HEK293 (cell line): ENCODE results near the gene RBBP8NL.
A peak's percentile ranks its signal among the peaks of the same experiment; 100 is the strongest.

ENCODE experiments used
- OVOL3 ChIP-seq: fragments of 450-650 bp; formaldehyde crosslinking; IDR thresholded peaks from 2 replicates; pipeline ENCODE4 v1.5.1; 2016; ENCODE audit warnings: missing biosample characterization, missing genetic modification characterization
- SCRT2 ChIP-seq: fragments of 450-650 bp; formaldehyde crosslinking; IDR thresholded peaks from 2 replicates; pipeline ENCODE4 v1.5.1; 2016; ENCODE audit warnings: missing biosample characterization, missing genetic modification characterization
- ZBTB21 ChIP-seq: fragments of 450-650 bp; formaldehyde crosslinking; IDR thresholded peaks from 2 replicates; pipeline ENCODE4 v1.5.1; 2017; ENCODE audit warnings: missing biosample characterization, missing genetic modification characterization
- ZBTB7A ChIP-seq: fragments of 450-650 bp; formaldehyde crosslinking; IDR thresholded peaks from 2 replicates; pipeline ENCODE4 v1.5.1; 2016; ENCODE audit warnings: low read depth, missing biosample characterization, missing genetic modification characterization
- ZBTB8A ChIP-seq: fragments of 450-650 bp; formaldehyde crosslinking; IDR thresholded peaks from 2 replicates; pipeline ENCODE4 v1.5.1; 2016; ENCODE audit warnings: missing biosample characterization, missing genetic modification characterization
- ZEB2 ChIP-seq: fragments of 450-650 bp; formaldehyde crosslinking; IDR thresholded peaks from 2 replicates; pipeline ENCODE4 v1.5.1; 2016; ENCODE audit warnings: missing biosample characterization, missing genetic modification characterization
- ZNF184 ChIP-seq: fragments of 450-650 bp; IDR thresholded peaks from 2 replicates; pipeline ENCODE4 v1.5.1; 2018; ENCODE audit warnings: missing biosample characterization, mild to moderate bottlenecking, missing genetic modification characterization
- ZNF202 ChIP-seq: fragments of 450-650 bp; formaldehyde crosslinking; IDR thresholded peaks from 2 replicates; pipeline ENCODE4 v1.5.1; 2016; ENCODE audit warnings: missing biosample characterization, missing genetic modification characterization, borderline replicate concordance
- ZNF23 ChIP-seq: fragments of 450-650 bp; formaldehyde crosslinking; IDR thresholded peaks from 2 replicates; pipeline ENCODE4 v1.5.1; 2016; ENCODE audit warnings: missing biosample characterization, missing genetic modification characterization, borderline replicate concordance
- ZNF248 ChIP-seq: fragments of 450-650 bp; formaldehyde crosslinking; IDR thresholded peaks from 2 replicates; pipeline ENCODE4 v1.5.1; 2017; ENCODE audit warnings: missing biosample characterization, missing genetic modification characterization
- ZNF274 ChIP-seq, 2 experiments: fragments of 200-500 bp in 1 of 2; fragments of 450-650 bp in 1 of 2; sonication (Bioruptor generic) in 1 of 2; formaldehyde crosslinking in 1 of 2; IDR thresholded peaks; 2 replicates each; pipeline versions ENCODE4 v1.5.1 to v1.6.1; 2014 to 2016; ENCODE audit warnings: borderline replicate concordance in 1 of 2, inconsistent platforms in 1 of 2, low read length in 1 of 2, missing biosample characterization in 1 of 2, missing genetic modification characterization in 1 of 2
- ZNF335 ChIP-seq: fragments of 450-650 bp; formaldehyde crosslinking; conservative IDR thresholded peaks from 2 replicates; pipeline ENCODE4 v1.5.1; 2016; ENCODE audit warnings: missing biosample characterization, missing genetic modification characterization
- ZNF354C ChIP-seq: fragments of 450-650 bp; formaldehyde crosslinking; IDR thresholded peaks from 2 replicates; pipeline ENCODE4 v1.5.1; 2016; ENCODE audit warnings: missing biosample characterization, missing genetic modification characterization, low read depth, borderline replicate concordance
- ZNF394 ChIP-seq: fragments of 450-650 bp; formaldehyde crosslinking; IDR thresholded peaks from 2 replicates; pipeline ENCODE4 v1.5.1; 2016; ENCODE audit warnings: missing biosample characterization, missing genetic modification characterization, mild to moderate bottlenecking, moderate library complexity, borderline replicate concordance
- ZNF423 ChIP-seq: fragments of 450-650 bp; formaldehyde crosslinking; IDR thresholded peaks from 2 replicates; pipeline ENCODE4 v1.5.1; 2016; ENCODE audit warnings: missing biosample characterization, missing genetic modification characterization
- ZNF658 ChIP-seq: fragments of 450-650 bp; formaldehyde crosslinking; IDR thresholded peaks from 2 replicates; pipeline ENCODE4; 2016; ENCODE audit warnings: missing biosample characterization, missing genetic modification characterization
- ZSCAN23 ChIP-seq: fragments of 450-650 bp; formaldehyde crosslinking; IDR thresholded peaks from 2 replicates; pipeline ENCODE4 v1.5.1; 2016; ENCODE audit warnings: missing biosample characterization, missing genetic modification characterization
- ZXDB ChIP-seq: fragments of 450-650 bp; formaldehyde crosslinking; IDR thresholded peaks from 2 replicates; pipeline ENCODE4 v1.5.1; 2016; ENCODE audit warnings: missing biosample characterization, missing genetic modification characterization
- TF ChIP-seq, protein P1 (sequence below): fragments of 450-650 bp; formaldehyde crosslinking; IDR thresholded peaks from 2 replicates; pipeline ENCODE4 v1.5.1; 2016; ENCODE audit warnings: missing biosample characterization, missing genetic modification characterization
- TF ChIP-seq, protein P2 (sequence below): fragments of 450-650 bp; formaldehyde crosslinking; IDR thresholded peaks from 2 replicates; pipeline ENCODE4 v1.5.1; 2016; ENCODE audit warnings: missing biosample characterization, missing genetic modification characterization
- TF ChIP-seq, protein P3 (sequence below): fragments of 450-650 bp; formaldehyde crosslinking; IDR thresholded peaks from 2 replicates; pipeline ENCODE4 v1.5.1; 2016; ENCODE audit warnings: missing biosample characterization, missing genetic modification characterization
- TF ChIP-seq, protein P4 (sequence below): fragments of 450-650 bp; formaldehyde crosslinking; IDR thresholded peaks from 2 replicates; pipeline ENCODE4 v1.5.1; 2016; ENCODE audit warnings: missing biosample characterization, missing genetic modification characterization, borderline replicate concordance
- TF ChIP-seq, protein P5 (sequence below): fragments of 450-650 bp; formaldehyde crosslinking; IDR thresholded peaks from 2 replicates; pipeline ENCODE4 v1.5.1; 2016; ENCODE audit warnings: missing biosample characterization, missing genetic modification characterization

RBBP8NL gene

DNA sequence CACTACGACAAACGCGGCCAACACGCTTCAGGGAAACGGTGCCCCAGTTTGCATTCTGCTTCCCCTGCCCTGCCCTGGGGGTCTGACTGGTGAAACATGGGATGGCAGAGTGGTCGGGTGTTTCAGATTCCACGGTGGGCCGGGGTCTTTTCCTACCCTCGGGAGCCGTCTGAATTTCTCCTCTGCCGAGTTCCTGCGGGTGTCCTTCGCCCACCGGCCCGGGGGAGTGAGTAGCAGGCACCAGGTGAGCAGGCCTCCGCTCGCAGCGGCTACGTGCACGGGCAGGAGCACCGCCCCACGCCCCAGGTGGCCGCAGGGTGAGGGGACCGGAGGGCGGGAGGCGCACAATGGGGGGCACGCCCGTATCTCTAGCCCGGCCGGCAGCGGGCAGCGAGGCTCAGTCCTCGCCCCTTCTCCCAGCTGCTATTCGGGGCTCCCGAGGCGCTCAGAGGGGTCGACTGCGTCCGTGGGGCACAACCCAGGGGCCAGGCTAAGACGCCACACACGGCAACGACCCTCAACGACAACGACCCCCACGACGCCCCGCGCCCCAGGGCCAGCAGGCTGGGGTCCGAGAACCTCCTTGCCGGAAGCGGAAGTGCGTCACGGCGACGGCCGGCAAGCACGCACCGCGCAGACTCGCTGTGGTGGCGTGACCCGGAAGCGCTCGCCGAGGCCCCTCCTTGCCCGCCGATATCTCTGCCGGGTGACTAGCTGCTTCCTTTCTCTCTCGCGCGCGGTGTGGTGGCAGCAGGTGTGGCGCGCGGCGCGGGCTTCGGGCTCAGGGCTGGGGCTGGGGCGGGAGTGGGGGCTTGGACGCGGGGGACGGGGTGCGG lies 40.7 kb downstream of the RBBP8NL start, which contains the start of gene RPS21 (continued):
- TF ChIP-seq ZNF23 (tag by site-specific recombination): no peak
- TF ChIP-seq, protein P1, sequence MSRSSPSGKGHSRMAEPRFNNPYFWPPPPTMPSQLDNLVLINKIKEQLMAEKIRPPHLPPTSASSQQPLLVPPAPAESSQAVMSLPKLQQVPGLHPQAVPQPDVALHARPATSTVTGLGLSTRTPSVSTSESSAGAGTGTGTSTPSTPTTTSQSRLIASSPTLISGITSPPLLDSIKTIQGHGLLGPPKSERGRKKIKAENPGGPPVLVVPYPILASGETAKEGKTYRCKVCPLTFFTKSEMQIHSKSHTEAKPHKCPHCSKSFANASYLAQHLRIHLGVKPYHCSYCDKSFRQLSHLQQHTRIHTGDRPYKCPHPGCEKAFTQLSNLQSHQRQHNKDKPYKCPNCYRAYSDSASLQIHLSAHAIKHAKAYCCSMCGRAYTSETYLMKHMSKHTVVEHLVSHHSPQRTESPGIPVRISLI (tag by site-specific recombination): no peak
- no peak for TF ChIP-seq ZNF274 (IDR thresholded peaks at IDR 0.05; ENCODE audit: low read length)
- no peak for TF ChIP-seq ZNF274 (tag by site-specific recombination; IDR thresholded peaks at IDR 0.05; ENCODE audit: borderline replicate concordance)
- TF ChIP-seq, protein P2, sequence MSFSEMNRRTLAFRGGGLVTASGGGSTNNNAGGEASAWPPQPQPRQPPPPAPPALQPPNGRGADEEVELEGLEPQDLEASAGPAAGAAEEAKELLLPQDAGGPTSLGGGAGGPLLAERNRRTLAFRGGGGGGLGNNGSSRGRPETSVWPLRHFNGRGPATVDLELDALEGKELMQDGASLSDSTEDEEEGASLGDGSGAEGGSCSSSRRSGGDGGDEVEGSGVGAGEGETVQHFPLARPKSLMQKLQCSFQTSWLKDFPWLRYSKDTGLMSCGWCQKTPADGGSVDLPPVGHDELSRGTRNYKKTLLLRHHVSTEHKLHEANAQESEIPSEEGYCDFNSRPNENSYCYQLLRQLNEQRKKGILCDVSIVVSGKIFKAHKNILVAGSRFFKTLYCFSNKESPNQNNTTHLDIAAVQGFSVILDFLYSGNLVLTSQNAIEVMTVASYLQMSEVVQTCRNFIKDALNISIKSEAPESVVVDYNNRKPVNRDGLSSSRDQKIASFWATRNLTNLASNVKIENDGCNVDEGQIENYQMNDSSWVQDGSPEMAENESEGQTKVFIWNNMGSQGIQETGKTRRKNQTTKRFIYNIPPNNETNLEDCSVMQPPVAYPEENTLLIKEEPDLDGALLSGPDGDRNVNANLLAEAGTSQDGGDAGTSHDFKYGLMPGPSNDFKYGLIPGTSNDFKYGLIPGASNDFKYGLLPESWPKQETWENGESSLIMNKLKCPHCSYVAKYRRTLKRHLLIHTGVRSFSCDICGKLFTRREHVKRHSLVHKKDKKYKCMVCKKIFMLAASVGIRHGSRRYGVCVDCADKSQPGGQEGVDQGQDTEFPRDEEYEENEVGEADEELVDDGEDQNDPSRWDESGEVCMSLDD (tag by site-specific recombination): peak; percentile 100
- TF ChIP-seq ZNF202 (tag by site-specific recombination): no peak
- no peak for TF ChIP-seq OVOL3
- peak; percentile 98 for TF ChIP-seq ZBTB7A (tag by site-specific recombination)
- TF ChIP-seq ZBTB8A: peak; percentile 97
- TF ChIP-seq SCRT2 (tag by site-specific recombination): 0 out of 2 replicates have a peak, but pooled peaks have one; percentile 31
- no peak for TF ChIP-seq ZNF248 (tag by site-specific recombination)
- no peak for TF ChIP-seq ZNF184
- TF ChIP-seq ZEB2: peak; percentile 72; the same call in 1 of the 2 replicates
- TF ChIP-seq, protein P3, sequence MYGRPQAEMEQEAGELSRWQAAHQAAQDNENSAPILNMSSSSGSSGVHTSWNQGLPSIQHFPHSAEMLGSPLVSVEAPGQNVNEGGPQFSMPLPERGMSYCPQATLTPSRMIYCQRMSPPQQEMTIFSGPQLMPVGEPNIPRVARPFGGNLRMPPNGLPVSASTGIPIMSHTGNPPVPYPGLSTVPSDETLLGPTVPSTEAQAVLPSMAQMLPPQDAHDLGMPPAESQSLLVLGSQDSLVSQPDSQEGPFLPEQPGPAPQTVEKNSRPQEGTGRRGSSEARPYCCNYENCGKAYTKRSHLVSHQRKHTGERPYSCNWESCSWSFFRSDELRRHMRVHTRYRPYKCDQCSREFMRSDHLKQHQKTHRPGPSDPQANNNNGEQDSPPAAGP (tag by site-specific recombination): peak; percentile 90
- TF ChIP-seq ZNF423: peak; percentile 97
- TF ChIP-seq ZNF335 (tag by site-specific recombination): peak; percentile 60
- TF ChIP-seq ZNF394 (tag by site-specific recombination): no peak
- TF ChIP-seq ZSCAN23 (tag by site-specific recombination): no peak
- TF ChIP-seq ZNF354C: no peak
- TF ChIP-seq, protein P4, sequence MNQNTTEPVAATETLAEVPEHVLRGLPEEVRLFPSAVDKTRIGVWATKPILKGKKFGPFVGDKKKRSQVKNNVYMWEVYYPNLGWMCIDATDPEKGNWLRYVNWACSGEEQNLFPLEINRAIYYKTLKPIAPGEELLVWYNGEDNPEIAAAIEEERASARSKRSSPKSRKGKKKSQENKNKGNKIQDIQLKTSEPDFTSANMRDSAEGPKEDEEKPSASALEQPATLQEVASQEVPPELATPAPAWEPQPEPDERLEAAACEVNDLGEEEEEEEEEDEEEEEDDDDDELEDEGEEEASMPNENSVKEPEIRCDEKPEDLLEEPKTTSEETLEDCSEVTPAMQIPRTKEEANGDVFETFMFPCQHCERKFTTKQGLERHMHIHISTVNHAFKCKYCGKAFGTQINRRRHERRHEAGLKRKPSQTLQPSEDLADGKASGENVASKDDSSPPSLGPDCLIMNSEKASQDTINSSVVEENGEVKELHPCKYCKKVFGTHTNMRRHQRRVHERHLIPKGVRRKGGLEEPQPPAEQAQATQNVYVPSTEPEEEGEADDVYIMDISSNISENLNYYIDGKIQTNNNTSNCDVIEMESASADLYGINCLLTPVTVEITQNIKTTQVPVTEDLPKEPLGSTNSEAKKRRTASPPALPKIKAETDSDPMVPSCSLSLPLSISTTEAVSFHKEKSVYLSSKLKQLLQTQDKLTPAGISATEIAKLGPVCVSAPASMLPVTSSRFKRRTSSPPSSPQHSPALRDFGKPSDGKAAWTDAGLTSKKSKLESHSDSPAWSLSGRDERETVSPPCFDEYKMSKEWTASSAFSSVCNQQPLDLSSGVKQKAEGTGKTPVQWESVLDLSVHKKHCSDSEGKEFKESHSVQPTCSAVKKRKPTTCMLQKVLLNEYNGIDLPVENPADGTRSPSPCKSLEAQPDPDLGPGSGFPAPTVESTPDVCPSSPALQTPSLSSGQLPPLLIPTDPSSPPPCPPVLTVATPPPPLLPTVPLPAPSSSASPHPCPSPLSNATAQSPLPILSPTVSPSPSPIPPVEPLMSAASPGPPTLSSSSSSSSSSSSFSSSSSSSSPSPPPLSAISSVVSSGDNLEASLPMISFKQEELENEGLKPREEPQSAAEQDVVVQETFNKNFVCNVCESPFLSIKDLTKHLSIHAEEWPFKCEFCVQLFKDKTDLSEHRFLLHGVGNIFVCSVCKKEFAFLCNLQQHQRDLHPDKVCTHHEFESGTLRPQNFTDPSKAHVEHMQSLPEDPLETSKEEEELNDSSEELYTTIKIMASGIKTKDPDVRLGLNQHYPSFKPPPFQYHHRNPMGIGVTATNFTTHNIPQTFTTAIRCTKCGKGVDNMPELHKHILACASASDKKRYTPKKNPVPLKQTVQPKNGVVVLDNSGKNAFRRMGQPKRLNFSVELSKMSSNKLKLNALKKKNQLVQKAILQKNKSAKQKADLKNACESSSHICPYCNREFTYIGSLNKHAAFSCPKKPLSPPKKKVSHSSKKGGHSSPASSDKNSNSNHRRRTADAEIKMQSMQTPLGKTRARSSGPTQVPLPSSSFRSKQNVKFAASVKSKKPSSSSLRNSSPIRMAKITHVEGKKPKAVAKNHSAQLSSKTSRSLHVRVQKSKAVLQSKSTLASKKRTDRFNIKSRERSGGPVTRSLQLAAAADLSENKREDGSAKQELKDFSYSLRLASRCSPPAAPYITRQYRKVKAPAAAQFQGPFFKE (tag by site-specific recombination): peak; percentile 62; the same call in 1 of the 2 replicates
- TF ChIP-seq, protein P5, sequence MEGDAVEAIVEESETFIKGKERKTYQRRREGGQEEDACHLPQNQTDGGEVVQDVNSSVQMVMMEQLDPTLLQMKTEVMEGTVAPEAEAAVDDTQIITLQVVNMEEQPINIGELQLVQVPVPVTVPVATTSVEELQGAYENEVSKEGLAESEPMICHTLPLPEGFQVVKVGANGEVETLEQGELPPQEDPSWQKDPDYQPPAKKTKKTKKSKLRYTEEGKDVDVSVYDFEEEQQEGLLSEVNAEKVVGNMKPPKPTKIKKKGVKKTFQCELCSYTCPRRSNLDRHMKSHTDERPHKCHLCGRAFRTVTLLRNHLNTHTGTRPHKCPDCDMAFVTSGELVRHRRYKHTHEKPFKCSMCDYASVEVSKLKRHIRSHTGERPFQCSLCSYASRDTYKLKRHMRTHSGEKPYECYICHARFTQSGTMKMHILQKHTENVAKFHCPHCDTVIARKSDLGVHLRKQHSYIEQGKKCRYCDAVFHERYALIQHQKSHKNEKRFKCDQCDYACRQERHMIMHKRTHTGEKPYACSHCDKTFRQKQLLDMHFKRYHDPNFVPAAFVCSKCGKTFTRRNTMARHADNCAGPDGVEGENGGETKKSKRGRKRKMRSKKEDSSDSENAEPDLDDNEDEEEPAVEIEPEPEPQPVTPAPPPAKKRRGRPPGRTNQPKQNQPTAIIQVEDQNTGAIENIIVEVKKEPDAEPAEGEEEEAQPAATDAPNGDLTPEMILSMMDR (tag by site-specific recombination): peak; percentile 16; the same call in 1 of the 2 replicates
- TF ChIP-seq ZNF658 (tag by site-specific recombination): no peak
- TF ChIP-seq ZXDB (tag by site-specific recombination): peak; percentile 61
- peak; percentile 92 for TF ChIP-seq ZBTB21 (tag by site-specific recombination)
